Epithelial cell of esophagus (primary cell): Measurements from ENCODE around the gene DNAJC25.

Source experiments
- DNase-seq: peaks from one replicate; pipeline ENCODE4 v3.0.0; 2010; ENCODE audit warnings: low read depth
- H3K4me3 ChIP-seq: 2 replicates; pipeline ENCODE4 v1.5.1; 2011; ENCODE audit warnings: mild to moderate bottlenecking, low read length, control low read depth
- CTCF ChIP-seq: IDR thresholded peaks from 2 replicates; pipeline ENCODE4 v1.5.1; 2011; ENCODE audit warnings: low read depth, mild to moderate bottlenecking, low read length, control low read depth, inconsistent platforms; ENCODE audit not compliant: insufficient read depth; ENCODE audit errors: missing control alignments

The DNAJC25 gene

GRCh38 chr9:111631214-111631971, at the start of gene DNAJC25:
Gene DNAJC25 (plus strand): TSS chr9:111631334. CDS start chr9:111631408, 74 bp downstream.
- H3K4me3 ChIP-seq, result peak within 1 kb of the TSS; percentile 87
- TF ChIP-seq CTCF, result no peak
- DNase-seq, result peak; percentile 99

GRCh38 chr9:111582888-111583287, 48.2 kb upstream of the DNAJC25 start:
- no peak for TF ChIP-seq CTCF
- no peak overlapping the region for H3K4me3 ChIP-seq
- peak; percentile 71 for DNase-seq

DNA sequence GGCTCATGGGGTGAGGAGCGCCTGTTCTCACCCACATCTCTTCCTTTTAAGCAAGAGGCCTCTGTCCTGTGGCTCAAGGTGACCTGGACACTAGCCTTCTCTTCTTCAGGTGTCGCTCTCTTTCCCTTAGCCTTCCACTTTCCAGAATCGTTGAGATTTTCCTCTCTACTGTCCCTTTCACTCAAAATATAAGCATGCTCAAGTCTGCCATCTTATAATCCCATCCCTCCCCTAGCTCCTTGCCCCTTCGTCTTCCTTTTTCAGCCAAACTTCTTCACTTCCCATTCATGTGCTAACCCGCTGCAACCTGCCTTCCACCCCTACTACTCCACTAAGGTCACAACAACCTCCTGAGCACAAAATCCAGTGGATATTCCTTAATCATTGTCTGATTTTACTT, 44.8 kb upstream of the DNAJC25 start:
- H3K4me3 ChIP-seq, result no peak overlapping the region
- TF ChIP-seq CTCF, result no peak
- DNase-seq, result no peak

DNA sequence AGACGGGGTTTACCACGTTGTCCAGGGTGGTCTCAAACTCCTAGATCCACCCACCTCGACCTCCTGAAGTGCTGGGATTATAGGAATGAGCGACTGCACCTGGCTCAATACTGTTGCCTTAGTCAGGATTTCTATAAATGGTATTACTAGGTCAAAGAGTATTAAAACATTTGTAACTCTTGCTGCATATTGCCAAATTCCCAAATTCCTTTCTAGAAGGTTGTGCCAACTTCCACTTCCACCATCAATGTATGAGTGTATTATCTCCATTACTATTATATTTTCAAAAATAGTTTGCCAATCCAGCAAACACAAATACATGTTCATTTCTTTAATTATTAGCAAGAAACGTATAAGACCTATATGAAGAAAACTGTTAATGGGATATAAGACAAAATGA, 42.3 kb upstream of the DNAJC25 start:
- no peak for DNase-seq
- TF ChIP-seq CTCF, result no peak

DNA sequence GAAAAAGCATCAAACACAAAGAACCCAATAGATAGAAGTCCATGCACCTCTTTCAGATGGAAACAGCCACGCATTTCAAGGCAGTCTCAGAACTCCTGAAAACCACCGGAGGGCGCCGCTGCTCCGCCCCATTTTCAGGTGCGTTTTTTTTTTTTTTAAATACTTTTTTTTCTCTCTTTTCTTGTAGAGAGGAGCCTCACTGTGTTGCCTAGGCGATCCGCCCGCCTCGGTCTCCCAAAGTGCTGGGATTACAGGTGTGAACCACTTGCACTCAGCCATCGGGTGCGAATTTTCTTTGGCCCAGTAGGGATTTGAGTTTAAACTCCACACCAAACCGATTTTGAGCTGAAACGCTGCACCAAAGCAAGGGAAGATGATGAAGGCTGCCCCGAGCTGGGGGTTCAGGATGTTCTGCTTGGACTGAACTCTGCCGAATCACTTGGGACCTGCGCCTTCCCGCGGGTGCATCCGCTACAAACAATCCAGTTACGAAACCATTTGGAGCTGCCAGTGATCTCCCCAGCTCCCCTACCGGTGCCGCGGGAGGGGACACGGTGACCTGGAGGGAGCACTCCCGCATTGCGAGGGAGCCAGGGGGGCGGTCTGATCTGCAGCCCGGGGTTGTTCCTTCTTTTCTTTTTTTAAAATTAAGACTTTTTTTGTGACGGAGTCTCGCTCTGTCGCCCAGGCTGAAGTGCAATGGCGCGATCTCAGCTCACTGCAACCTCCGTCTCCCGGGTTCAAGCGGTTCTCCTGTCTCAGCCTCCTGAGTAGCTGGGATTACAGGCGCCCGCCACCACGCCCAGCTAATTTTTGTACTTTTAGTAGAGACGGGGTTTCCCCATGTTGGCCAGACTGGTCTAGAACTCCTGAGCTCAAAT, 33.0 kb upstream of the DNAJC25 start:
- TF ChIP-seq CTCF, result peak; percentile 82

More for the DNA sequence above, 42.3 kb upstream of the DNAJC25 start:
- no peak overlapping the region for H3K4me3 ChIP-seq

GRCh38 chr9:111598733-111599091, 32.4 kb upstream of the DNAJC25 start:
- DNase-seq, result peak; percentile 73
- no peak for TF ChIP-seq CTCF
- peak overlapping the region; percentile 73 for H3K4me3 ChIP-seq

More for the DNA sequence above, 33.0 kb upstream of the DNAJC25 start:
- peak overlapping the region; percentile 73 for H3K4me3 ChIP-seq
- peak; percentile 81 for DNase-seq
